GM13976 (cell line): ENCODE results near the gene RNF152.

Source experiments
- DNase-seq: peaks from one replicate; pipeline ENCODE4 v3.0.0; 2012; ENCODE audit warnings: low spot score
- CTCF ChIP-seq: IDR thresholded peaks from 2 replicates; pipeline ENCODE4 v1.5.1; 2012; ENCODE audit warnings: borderline replicate concordance, mild to moderate bottlenecking; ENCODE audit not compliant: insufficient read depth; ENCODE audit errors: extremely low read depth, missing control alignments, control extremely low read depth
- in situ Hi-C: fragments of 300-500 bp; cut with MboI; formaldehyde crosslinking; loops from one replicate; pipeline ENCODE4 v1.12.0; 2022; ENCODE audit warnings: low sequenced_read_pairs, mixed read lengths, inconsistent platforms; ENCODE audit not compliant: unreplicated experiment

Gene RNF152

DNA sequence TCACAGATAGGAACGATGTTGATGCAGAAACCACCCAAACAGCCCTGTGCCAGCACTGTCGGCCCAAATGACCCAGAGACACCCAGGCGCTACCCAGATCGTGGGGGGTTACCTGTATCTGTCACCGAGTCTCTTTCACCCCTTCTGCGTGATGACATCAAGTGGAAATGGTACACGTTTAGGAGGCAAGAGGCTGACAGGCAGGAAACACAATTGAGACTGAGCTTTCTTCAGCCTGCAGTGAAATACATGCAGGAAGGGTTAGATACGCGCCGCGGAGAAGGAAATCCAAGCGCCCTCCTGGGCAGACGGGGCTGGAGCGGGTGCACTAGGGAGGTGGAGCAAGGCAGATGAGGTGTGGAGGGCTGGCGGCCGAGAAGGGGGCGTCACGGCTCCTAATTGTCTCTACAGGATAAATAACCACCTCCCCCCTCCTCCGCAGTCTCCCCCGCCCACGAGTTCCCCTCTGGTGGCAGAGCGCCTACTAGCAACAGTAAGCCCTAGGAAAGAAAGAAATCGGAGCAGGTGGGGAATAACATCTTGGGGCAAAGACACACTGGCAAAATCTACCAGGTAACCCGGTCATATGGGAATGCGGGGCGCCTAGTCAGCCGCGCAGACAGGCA lies at the start of gene RNF152:
Gene RNF152 (minus strand): TSS at position 325 of the 626 bp plus-strand sequence. CDS start 76,544 bp downstream, outside the sequence.
- DNase-seq = peak; percentile 37
- in situ Hi-C loops = loop anchor here (25.0 kb wide), 1 partner anchor 255 kb away; no protein-coding TSS in a partner anchor
- no peak for TF ChIP-seq CTCF

DNA sequence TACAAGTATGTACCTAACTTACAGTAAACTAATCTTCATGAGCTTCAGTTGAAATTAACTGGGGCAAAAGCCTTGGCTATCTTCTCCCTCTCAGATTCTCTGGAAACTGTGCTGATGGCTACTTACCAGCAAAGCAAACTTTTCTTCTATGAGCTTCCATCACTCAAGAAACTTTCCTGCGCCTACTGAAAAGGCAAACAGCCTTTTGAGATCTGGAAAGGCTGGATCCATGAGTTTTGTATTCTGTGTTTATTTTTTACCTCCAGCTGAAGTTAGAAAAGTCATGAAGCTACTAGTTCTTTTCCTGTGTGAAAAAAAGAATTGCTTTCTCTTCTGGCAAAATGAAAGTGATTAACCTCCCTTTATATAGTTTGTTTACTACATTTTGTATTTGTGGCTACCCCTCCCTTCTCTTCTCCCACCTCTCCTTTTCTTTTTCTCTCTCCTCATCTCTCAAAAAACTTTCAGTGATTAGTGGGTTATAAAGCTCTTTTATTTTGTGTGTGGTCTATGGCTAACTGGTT lies 49.2 kb upstream of the RNF152 start:
- TF ChIP-seq CTCF = no peak
- in situ Hi-C loops = no loop called here
- no peak for DNase-seq

DNA sequence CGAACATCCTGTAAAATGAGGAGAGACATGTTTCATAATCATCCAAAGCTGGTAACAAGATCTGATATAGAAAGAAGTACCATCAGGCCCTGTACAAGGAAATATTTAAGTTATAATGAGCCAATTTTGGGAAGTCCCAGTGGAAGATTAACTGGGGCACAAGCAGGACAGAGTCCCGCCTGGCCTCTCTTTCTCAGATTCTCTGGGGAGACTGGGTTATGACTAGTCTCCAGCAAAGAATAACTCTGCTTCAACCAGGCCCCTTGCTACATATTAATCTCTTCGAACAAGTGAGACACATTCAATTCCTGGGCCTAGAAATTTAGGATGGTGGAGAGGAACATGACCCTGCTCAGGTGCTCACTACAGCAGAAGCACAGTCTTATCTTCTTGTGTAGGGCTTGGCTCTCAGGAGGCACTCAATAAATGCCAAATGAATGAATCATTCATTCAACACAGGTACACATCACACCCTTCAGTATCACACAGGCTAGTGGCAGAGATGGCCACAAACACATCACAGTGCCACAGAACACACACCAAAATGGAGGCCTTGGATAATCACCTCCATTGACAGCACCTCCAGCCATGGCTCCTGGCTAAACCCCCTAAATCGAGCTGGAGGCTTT lies 46.4 kb upstream of the RNF152 start:
- in situ Hi-C loops = no loop called here
- no peak for DNase-seq
- TF ChIP-seq CTCF = no peak

GRCh38 chr18:61935362-61935761 lies 42.6 kb upstream of the RNF152 start:
- no peak for DNase-seq
- in situ Hi-C loops = no loop called here
- TF ChIP-seq CTCF = no peak

GRCh38 chr18:61931654-61932379 lies 39.0 kb upstream of the RNF152 start:
- in situ Hi-C loops = no loop called here
- DNase-seq = no peak
- no peak for TF ChIP-seq CTCF

- in situ Hi-C loops = no loop called here
- DNase-seq = no peak
- no peak for TF ChIP-seq CTCF
Measured at GRCh38 chr18:61929881-61930640, 37.3 kb upstream of the RNF152 start.
